DND-41 (cell line): ENCODE data around the gene CDC7.

Experiments
- ATAC-seq: fragments of 200-7000 bp; cut with Tn5 transposase; 3 replicates; pipeline ENCODE4 v1.9.1; 2021; ENCODE audit warnings: low read depth; ENCODE audit not compliant: insufficient read depth
- DNase-seq: peaks from one replicate; pipeline ENCODE4 v3.0.0-alpha.2; 2020
- H2AFZ ChIP-seq: 2 replicates; pipeline ENCODE4 v1.6.0; 2012; ENCODE audit warnings: low read depth, low read length
- H3K27ac ChIP-seq: 2 replicates; pipeline ENCODE4 v1.5.1; 2012; ENCODE audit warnings: low read length, inconsistent platforms
- H3K27me3 ChIP-seq: fragments of 200-600 bp; sonication (generic); 2 replicates; pipeline ENCODE4 v1.6.0; 2012; ENCODE audit warnings: low read length, mild to moderate bottlenecking, inconsistent platforms; ENCODE audit not compliant: insufficient read depth, poor library complexity
- H3K36me3 ChIP-seq: 2 replicates; pipeline ENCODE4 v1.5.1; 2012; ENCODE audit warnings: low read length, inconsistent platforms; ENCODE audit not compliant: insufficient read depth
- H3K4me1 ChIP-seq: 2 replicates; pipeline ENCODE4 v1.5.1; 2012; ENCODE audit warnings: mild to moderate bottlenecking, low read length; ENCODE audit not compliant: insufficient read depth
- H3K4me2 ChIP-seq: 2 replicates; pipeline ENCODE4 v1.6.0; 2012; ENCODE audit warnings: mild to moderate bottlenecking, moderate library complexity, low read length, inconsistent platforms; ENCODE audit not compliant: insufficient read depth
- H3K4me3 ChIP-seq, 2 experiments: fragments of 200-600 bp in 1 of 2; shearing (Covaris generic) in 1 of 2; 2 replicates each; pipeline ENCODE4 v1.5.1; 2012 to 2016; ENCODE audit warnings: inconsistent platforms in 2 of 2, low read length in 2 of 2, mild to moderate bottlenecking in 2 of 2, low read depth in 1 of 2, moderate library complexity in 1 of 2
- H3K79me2 ChIP-seq: 2 replicates; pipeline ENCODE4 v1.6.0; 2012; ENCODE audit warnings: low read length, inconsistent platforms; ENCODE audit not compliant: insufficient read depth
- H3K9ac ChIP-seq: 2 replicates; pipeline ENCODE4 v1.6.0; 2012; ENCODE audit warnings: low read depth, mild to moderate bottlenecking, inconsistent platforms, low read length, moderate library complexity
- H3K9me3 ChIP-seq: 2 replicates; pipeline ENCODE4 v1.5.1; 2012; ENCODE audit warnings: low read length, moderate library complexity, mild to moderate bottlenecking, inconsistent platforms; ENCODE audit not compliant: insufficient read depth, severe bottlenecking
- H4K20me1 ChIP-seq: 2 replicates; pipeline ENCODE4 v1.6.0; 2012; ENCODE audit warnings: low read length; ENCODE audit not compliant: insufficient read depth
- EZH2 ChIP-seq: IDR thresholded peaks from 3 replicates; pipeline ENCODE4 v1.6.1; 2012; ENCODE audit warnings: borderline replicate concordance, low read depth, mild to moderate bottlenecking, moderate library complexity, low read length, inconsistent platforms; ENCODE audit not compliant: severe bottlenecking
- TF ChIP-seq, protein P1 (sequence below): IDR thresholded peaks from 2 replicates; pipeline ENCODE4 v1.5.1; 2012; ENCODE audit warnings: borderline replicate concordance, low read length, moderate library complexity, mild to moderate bottlenecking; ENCODE audit not compliant: poor library complexity, severe bottlenecking; ENCODE audit errors: extremely low read depth

Gene CDC7

DNA sequence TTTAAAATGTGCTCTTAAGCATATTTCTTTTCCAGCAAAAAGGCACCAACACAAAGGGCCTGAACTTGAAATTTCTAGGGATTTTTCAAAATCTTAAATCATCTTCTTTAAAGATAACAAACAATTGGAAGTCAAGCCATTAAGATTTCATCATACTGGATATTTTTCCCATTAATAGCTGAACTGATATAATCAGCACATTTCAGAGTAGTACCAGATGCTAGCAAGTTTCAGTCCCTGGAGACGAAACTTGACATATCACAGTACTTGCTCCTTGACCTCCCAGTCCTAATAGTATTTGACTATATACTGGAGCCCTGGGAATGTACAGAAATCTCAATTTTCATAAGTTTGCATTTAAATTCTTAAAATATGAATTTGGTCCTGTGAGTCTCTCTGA lies 10.2 kb upstream of the CDC7 start:
- Histone ChIP-seq H3K79me2 (no peaks in the 10 kb centered on the region), H2AFZ (no peak overlapping the region), H4K20me1 (no peaks in the 10 kb centered on the region), H3K9me3 (no peaks in the 10 kb centered on the region), H3K4me2 (no peak overlapping the region), H3K27ac (no peak overlapping the region), H3K27me3 (no peaks in the 10 kb centered on the region), H3K4me3 (no peak overlapping the region), H3K36me3 (no peaks in the 10 kb centered on the region), H3K9ac (no peak overlapping the region), H3K4me1 (0 out of 2 replicates have a peak, but pooled peaks cover 3% of the 10 kb centered on the region)
- TF ChIP-seq EZH2, result no peak
- TF ChIP-seq, protein P1, sequence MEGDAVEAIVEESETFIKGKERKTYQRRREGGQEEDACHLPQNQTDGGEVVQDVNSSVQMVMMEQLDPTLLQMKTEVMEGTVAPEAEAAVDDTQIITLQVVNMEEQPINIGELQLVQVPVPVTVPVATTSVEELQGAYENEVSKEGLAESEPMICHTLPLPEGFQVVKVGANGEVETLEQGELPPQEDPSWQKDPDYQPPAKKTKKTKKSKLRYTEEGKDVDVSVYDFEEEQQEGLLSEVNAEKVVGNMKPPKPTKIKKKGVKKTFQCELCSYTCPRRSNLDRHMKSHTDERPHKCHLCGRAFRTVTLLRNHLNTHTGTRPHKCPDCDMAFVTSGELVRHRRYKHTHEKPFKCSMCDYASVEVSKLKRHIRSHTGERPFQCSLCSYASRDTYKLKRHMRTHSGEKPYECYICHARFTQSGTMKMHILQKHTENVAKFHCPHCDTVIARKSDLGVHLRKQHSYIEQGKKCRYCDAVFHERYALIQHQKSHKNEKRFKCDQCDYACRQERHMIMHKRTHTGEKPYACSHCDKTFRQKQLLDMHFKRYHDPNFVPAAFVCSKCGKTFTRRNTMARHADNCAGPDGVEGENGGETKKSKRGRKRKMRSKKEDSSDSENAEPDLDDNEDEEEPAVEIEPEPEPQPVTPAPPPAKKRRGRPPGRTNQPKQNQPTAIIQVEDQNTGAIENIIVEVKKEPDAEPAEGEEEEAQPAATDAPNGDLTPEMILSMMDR, result no peak
- ATAC-seq (no peak), DNase-seq (no peak)

DNA sequence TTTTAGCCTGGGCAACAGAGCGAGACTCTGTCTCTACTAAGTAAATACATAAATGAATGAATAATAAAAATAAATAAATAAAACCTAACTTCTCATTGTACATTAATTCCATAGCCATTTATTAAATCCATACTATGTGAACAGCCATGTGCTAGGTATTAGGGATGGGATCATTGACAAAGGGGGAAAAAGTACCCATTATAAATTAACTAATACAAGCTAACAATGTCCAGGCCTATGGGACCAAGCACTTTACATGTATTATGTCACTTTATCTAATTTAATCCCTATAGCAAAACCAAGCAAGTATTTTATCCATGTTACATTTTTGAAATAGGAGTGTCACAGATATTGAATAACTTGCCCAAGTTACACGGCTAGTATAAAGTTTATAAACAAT lies 2.6 kb upstream of the CDC7 start:
- Histone ChIP-seq H3K27me3 (no peaks in the 10 kb centered on the region), H4K20me1 (peaks cover 4% of the 10 kb centered on the region; the same call in 1 of the 2 replicates), H3K4me3 (no peak overlapping the region), H3K9me3 (no peaks in the 10 kb centered on the region), H3K27ac (no peak overlapping the region), H2AFZ (no peak overlapping the region), H3K9ac (no peak overlapping the region), H3K36me3 (peaks cover 7% of the 10 kb centered on the region), H3K4me1 (peaks cover 23% of the 10 kb centered on the region), H3K4me2 (no peak overlapping the region), H3K79me2 (peaks cover 23% of the 10 kb centered on the region)
- ATAC-seq (no peak), DNase-seq (no peak)
- TF ChIP-seq EZH2, result no peak
- TF ChIP-seq, protein P1, result no peak

DNA sequence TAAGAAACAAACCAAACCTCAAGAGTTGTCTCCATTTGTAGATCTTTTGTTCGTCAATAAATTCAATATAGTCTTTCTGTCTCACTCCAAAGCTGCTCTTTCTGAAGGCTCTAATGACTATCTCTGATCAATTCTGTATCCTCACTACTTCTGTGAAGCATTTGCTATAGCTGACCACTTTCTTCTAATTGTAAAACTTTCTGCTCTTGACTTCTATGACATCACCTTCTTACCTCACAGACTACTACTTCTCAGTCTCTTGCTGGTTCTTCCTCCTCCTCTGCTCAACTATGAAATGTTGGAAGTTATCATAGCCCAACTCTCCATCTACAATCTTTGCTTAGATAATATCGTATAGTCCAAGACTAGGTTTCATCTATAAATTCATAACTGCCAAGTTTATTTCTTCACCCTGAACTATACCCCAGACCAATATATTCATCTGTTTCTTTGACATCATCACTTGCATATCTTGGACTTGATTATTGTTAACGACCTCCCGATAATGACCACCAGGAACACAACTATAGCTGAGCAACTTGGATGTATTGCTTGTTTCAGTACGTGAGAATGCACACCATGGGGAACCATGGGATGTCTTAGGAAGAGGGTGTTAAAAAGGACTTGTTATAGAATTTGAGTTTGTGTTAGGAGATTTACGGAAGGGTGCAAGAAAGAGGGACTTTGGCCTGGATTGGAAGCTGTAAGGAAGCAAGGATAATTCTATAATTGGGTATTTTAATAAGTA lies 2.0 kb upstream of the CDC7 start:
- TF ChIP-seq, protein P1, result no peak
- no peak for TF ChIP-seq EZH2

More for the DNA sequence above, 2.0 kb upstream of the CDC7 start:
- Histone ChIP-seq H3K4me3 (no peak overlapping the region), H3K4me1 (peaks cover 30% of the 10 kb centered on the region), H2AFZ (no peak overlapping the region), H3K27ac (no peak overlapping the region), H3K4me2 (no peak overlapping the region), H3K9me3 (no peaks in the 10 kb centered on the region), H4K20me1 (peaks cover 7% of the 10 kb centered on the region; the same call in 1 of the 2 replicates), H3K27me3 (no peaks in the 10 kb centered on the region), H3K79me2 (peaks cover 30% of the 10 kb centered on the region), H3K36me3 (peaks cover 11% of the 10 kb centered on the region), H3K9ac (no peak overlapping the region)
- ATAC-seq (no peak), DNase-seq (no peak)
